Head of caudate nucleus (tissue), 42 donors: ENCODE measurements around the gene DMBX1.
A peak's percentile ranks its signal among the peaks of the same experiment; 100 is the strongest.

Experiments used
- DNase-seq, 42 donors: peaks; one replicate each; pipeline versions ENCODE4 v3.0.0 to v3.0.0-alpha.2; 2020 to 2021; ENCODE audit warnings: mixed read lengths in 7 of 42
- intact Hi-C: fragments of 100-400 bp; cut with DNase I; formaldehyde crosslinking; loops from one replicate; pipeline ENCODE4 v1.15.0; 2022

The DMBX1 gene

DNA sequence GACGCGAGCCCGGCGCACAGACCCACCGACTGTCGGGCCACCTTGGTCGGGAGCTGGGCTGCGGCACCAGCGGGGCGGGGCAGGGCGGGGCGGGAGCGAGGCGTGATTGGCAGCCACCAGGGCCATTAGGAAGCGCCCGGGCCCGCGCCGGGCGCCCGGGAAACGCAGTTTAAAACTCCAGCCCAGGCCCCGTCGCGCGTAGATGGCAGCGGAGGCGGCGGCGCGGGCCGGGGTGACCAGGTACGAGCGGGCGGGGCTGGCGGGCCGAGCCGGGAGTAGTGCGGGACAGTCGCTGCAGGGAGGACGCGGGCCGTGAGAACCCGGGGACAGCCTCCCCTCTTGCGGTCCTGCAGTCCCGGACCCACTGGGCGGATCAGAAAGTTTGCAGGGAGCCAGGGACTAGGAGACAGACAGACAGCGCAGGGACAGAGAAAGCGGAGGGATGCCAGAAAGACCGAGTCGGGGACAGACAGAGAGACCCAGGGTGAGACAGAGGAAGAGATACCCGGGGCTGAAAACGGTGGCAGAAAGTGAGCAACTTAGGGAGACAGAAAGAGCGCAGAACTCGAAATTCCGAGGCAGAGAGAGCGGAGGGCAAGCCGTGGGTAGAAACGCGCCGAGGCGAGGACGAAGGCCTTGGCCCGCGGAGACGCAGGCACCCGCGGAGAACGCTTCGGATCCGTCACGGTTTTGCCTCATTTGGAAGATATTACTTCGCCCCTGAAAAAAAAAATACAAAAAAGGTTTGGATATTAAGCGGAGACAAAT is at the start of gene DMBX1:
DMBX1 (plus strand) TSS at position 199 of the 768 bp plus-strand sequence. CDS start 17,175 bp downstream, outside the sequence.
- peak in 3 of 42 donors; percentile 14 to 46 (median 18) for DNase-seq
- intact Hi-C loops: no loop called here

DNA sequence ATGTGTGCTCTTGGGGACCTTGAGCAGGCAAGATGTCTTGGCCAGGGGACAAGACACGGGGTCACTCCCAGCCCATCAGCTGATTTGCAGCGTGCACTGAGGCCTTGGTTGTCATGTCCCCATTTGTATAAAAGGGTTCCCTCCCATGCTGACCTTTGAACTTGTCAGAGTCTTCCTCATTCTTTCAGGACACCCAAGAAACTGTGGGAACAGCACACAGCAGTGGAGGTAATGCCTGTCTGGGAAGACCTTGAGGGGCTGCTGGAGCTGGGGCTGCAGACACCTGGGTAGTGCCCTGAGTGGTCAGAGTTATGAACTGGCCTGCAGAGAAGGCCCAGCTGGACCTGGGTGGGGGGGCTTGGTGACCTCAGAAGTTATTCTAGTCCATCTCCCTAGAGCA is 49.2 kb upstream of the DMBX1 start:
- no peak for DNase-seq
- intact Hi-C loops: loop anchor here (5.0 to 10.0 kb wide), 2 partner anchors 87 to 284 kb away; no protein-coding TSS in a partner anchor

DNA sequence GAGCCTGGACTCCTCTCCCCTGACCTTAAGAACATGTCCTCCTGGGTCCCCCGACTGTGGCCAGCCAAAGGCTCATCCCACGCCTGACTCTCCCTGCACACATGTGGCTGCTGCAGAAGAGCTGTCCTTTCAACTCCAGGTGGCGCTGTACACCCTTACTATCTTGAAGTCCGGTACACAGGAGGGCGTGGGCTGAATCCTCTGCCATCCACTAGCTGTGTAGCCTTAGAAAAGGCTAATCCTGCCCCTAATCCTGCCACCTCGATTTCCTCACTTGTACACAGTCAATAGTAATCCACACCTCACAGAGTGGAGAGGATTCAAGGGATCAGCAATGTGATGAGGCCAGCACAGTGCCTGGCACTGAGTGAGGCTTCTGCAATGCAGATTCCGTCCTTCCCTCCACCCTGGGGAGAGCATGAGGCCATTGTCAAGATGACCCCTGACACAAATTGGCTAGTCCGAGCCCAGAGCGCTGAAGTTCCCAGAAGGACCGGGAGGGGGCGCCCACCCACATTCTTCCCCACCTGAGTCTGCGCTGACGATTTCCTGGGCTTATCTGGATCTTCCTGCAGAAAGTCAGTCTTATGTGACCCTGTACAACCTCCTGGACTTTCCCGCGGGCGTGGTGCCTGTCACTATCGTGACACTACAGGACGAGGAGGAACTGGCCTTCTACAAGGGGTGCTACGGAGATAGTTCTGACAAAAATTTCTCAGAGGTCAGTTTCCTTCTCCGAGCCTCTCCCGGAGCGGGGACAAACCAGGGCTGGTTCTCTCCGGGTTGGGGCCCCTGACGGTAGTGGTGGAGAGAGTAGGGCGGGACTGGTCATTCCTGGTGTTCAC is 47.1 kb upstream of the DMBX1 start:
- peak; percentile 30 to 88 (median 72) for DNase-seq

DNA sequence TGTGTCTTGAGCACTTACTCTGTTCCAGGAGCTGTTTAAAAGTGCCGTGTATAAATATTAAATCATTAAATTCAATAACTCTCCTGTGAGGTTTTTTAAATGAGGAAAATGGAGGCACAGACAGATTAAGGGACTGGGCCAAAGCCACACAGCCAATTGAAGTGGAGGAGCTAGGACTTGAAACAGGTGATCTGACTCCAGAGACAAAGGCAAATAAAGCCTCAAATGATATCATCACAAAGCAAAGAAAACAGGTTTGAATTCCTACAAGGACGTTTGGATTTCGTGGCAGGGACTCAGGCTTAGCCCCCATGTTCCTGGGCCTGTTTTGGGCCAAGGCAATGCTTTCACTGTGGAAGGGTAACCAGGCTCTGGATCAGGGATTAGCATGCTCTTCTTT is 45.2 kb upstream of the DMBX1 start:
- DNase-seq: no peak
- intact Hi-C loops: loop anchor here (5.0 to 10.0 kb wide), 2 partner anchors 83 to 280 kb away; no protein-coding TSS in a partner anchor

More for the DNA sequence above, 47.1 kb upstream of the DMBX1 start:
- intact Hi-C loops: loop anchor here (5.0 to 10.0 kb wide), 2 partner anchors 85 to 282 kb away; no protein-coding TSS in a partner anchor

DNA sequence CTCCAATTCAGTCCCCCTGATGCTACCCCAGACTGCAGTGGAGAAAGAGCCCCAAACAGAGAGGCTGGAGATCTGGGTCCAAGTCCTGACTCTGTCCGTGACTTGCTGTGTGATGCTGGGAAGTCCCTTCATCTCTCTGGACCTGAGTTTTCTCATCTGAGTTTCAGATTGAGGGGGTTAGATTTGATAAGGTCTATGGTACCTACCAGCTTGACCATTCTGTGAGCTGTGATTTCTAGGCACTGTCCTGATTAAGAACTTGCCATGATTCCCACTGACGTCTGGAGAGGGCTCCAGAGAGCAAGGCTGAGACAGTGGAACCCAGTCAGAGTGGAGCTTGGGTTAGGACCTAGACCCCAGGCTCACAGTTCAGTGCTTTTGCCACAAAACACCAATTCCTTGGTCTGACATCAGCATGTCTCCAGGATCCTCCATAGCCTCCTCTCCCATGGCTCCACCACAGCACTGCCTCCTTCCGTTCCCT is 43.8 kb upstream of the DMBX1 start:
- intact Hi-C loops: loop anchor here (10.0 kb wide), 1 partner anchor 279 kb away; no protein-coding TSS in a partner anchor
- no peak for DNase-seq

DNA sequence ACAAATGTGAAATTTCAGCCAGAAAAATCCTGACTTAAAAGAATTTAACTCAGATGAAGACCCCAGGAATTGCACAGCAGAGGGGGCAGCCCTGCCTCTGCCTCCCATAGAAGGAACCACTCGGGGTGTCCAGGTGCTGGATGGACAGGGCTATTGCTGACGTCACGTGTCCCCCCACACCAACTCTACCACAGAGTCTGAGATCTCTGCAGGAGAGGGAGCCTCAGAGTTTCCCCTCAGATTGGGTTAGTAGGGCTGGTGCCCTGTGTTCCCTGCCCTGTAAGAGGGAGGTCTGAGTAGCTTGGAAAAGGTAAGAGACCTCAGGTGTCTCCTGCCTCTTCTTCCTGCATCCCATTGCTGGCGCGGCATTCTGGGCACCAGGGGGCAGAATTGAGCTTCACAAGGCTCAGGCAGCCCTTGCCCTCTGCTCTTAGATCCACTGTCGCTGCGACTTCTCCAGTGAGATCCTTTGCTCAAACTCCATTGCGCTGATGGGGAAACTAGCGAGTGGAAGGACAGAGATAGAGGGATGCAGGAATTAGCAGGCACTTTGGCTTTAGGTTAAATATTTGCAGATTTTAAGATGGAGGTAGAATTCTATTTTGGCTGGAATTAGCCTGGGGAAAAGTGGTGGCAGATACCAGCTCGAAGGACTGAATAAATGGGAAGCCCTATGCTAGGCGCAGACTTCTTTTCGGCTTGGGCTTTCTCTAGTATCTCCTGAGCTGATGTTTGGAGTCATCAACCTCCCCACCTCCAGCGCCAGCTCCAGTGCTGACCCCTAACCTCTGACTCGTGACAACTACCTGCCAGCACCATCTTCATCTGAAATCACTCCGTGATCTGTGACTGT is 42.8 kb upstream of the DMBX1 start:
- DNase-seq: peak; percentile 73 to 92 (median 87)
- intact Hi-C loops: loop anchor here (10.0 kb wide), 1 partner anchor 278 kb away; no protein-coding TSS in a partner anchor

DNA sequence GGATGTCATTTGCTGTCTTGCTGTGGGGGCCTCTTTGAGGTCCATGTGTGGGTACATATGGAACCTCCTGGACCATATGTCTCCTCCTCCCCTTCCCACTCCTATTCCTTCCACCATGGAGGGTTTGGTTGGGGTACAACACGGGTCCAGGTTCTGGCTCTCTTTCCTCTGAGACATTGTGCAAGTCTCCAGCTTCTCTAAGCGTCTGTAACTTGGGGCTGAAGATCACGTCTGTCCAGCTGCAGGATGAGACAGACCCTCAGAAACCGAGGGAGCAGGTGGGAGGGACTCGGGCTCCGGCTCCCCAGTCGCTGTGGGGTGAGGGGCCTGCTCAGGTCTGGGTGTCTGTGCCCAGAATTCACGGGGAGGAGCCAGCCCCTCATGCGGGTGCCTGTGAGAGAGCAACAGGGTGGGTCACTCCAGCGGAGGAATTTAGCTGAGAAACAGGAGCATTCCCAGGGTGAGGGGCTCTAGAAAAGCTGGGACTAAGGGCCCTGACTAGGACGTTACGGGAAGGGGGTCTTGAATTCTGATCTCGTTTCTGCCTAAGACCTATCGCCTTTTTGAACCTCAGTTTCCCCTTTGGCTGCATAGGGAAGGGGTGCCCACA is 42.0 kb upstream of the DMBX1 start:
- no peak for DNase-seq
- intact Hi-C loops: loop anchor here (10.0 kb wide), 1 partner anchor 277 kb away; no protein-coding TSS in a partner anchor

DNA sequence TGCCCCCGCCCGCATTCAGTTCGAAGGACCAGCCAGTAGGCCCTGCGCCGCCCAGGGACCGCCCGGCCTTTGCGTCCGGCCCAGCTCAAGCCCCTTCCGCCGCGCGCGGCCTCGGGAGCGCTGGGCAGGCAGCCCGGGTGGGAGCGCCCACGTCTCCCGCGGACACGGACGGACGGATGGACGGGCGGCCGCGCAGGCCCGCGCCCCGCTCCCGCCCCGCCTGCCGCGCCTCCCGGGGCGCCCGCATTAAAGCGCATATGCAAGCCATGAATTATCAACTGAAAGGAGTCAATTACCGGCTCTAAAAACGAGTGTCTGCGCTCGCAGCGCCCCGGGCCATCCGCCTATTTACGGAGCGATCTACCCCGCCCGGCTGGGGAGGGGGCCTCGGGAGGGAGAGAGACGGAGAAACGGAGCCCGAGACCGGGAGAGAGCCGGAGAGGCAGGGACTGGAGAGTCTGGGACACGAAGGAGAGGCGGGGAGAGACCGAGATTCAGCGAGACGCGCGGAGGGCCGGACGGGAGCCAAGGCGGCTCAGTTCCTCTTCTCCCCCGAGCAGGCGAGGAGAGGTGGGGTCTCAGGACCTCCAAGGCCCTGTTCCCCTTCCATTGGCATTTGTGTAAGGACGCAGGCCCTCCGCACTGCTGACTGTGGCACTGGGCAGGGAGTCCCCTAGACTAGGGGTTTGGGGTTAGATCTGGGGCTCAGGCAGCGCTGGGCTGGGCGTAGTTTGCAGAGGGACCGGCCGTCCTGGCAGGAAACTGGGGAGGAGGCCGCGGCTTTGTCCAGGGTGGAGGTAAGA is 41.3 kb upstream of the DMBX1 start:
- intact Hi-C loops: loop anchor here (10.0 kb wide), 1 partner anchor 276 kb away; no protein-coding TSS in a partner anchor
- DNase-seq: no peak

DNA sequence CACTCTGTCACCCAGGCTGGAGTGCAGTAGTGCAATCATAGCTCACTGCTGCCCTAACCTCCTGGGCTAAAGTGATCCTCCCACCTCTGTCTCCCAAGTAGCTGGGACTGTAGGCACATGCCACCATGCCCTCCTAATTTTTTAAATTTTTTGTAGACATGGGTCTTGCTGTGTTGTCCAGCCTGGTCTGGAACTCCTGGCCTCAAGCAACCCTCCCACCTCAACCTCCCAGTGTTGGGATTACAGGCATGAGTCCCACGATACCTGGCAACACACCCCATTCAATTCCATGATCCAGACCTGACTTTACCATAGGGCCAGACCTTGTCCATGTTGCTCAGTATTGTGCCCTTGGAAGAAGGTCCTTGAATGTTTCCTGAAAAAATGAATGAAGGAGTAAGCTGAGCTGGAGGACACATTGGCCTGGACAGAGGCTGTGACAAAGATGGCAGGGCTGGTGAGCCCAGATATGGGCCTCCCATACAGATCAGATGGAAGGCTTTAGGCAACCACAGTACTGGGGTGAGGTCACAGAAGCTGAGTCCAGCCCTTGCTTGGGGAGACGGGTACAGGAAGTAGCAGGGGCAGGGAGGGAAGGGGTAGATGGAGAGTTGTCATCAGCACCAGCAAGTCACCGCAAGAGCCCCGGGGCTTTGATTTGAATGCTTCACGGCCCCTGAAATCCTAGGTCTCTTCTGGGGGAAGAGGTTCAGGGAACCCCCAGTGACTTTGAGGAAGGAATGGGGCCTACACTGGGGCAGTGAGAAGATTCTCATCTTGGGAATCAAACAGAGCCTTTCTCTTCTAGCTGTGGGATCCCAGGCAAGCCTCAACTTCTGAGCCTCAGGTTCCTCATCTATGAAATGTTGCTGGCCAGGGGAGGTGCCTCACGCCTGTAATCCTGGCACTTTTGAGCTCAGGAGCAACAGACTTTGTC is 40.1 kb upstream of the DMBX1 start:
- no peak for DNase-seq
- intact Hi-C loops: loop anchor here (10.0 kb wide), 1 partner anchor 275 kb away; no protein-coding TSS in a partner anchor

DNA sequence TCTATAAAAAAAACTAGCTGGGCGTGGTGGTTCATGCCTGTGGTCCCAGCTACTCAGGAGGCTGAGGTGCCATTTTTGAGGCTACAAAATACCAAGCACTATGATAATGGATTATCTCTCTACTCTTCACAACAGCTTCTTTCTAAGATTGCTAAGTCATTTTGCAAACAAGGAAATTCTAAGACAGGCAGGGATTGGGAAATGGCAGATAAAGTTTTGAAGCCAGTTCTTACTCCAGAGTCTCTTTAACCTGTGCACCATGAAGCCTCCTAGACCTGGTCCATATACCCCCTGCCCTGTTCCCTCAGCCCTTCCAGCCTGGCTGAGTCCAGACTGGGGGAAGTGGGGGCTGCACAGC is 39.5 kb upstream of the DMBX1 start:
- no peak for DNase-seq
- intact Hi-C loops: no loop called here

DNA sequence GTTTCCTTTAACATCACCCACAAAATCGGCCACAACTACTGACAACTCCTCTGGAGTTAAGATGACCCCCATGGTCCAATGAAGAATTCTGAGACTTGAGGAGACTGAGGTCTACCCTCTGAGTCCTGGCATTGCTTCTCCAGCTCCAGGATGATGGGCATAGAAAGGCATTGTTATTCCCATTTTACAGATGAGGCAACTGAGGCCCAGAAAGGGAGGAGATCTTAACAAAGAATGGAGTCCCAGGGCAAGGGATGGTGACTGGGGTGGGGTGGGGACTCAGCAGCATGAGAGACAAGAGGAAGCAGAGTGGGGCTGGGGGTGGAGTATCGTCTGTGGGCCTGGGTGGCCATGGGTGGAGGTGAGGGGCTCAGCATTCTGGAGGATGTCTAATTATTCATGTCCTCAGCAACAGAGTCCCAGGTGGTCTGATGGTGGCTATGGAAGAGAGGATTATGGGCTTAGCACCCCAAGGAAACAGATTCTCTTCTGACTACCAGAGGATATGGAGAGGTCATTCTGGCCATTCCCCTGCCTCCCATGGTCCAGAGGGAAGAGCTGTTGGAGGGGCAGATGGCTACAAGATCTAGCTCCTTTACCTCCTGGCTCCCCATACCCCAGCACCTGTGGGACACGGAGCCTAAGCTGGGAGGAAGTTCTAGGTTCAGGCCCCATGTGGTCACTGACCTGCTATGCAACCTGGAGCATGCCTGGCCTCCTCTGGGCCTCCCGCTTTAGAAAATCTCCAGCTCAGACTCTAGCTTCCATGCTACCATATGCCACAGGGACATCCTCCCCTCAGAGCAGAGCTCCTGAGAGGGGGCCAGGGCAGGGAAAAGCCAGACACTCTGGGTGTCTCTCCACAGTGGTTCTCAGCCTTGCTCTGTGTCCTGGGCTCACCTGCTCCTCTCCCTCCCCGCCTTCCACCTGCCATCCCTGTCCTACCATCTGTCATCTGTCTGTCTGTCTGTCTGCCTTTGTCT is 37.4 kb upstream of the DMBX1 start:
- intact Hi-C loops: no loop called here
- DNase-seq: no peak

DNA sequence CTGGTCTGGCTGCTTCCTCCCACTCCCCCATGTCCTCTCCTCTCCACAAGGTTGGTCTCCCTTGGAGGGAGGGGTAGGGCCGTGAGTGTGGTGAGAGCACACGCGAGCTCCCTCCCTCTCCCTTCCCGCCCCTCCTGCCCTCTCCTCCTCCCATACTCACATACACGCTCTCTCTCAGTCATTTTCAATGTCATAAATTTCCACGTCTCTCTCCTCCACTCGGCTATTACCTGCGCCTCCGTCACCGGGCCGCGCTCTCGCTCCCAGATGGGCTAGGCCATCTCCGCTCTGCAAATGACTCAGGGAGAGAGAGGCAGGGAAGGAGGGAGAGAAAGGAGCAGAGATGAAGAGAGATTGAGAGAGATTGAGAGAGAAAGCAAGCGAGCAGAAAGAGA is 36.7 kb upstream of the DMBX1 start:
- intact Hi-C loops: no loop called here
- peak in 24 of 42 donors; percentile 12 to 65 (median 29) for DNase-seq

DNA sequence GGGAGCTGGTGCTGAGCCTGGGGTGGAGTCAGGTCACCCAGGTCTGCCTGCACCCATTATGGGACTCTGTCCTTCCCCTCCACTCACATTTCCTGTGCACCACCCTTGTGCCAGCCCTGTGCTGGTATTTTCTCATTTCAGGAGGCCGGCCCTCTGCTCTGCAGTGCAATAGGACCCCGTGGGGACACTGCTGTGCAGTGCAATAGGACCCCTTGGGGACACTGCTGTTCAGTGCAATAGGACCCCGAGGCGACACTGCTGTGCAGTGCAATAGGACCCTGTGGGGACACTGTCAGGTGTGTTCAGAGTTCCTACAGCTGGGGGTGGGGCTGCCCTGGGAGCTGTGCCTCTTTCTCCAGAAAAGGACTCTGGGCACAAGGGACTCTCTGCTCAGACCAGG is 36.2 kb upstream of the DMBX1 start:
- DNase-seq: no peak

DNA sequence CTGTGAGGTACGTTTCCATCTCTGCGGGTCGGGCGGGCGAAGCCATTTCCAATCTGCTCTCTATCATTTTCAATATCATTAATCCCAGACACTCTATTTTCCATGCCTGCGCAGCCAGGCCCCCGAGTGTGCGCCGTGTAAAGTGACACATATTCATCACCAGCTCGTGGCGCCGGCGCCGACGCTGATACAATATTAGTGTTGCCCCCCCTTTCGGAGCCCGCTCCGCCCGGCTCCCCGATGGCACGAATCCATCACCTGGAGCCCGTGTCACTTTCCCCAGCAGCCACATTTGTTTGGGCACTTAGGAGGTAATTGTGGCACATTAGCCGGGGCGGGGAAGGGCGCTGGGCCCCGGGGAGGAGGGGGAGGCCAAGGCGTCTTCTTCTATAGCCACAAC is 33.7 kb upstream of the DMBX1 start:
- intact Hi-C loops: no loop called here

More for the DNA sequence above, 36.2 kb upstream of the DMBX1 start:
- intact Hi-C loops: no loop called here

DNA sequence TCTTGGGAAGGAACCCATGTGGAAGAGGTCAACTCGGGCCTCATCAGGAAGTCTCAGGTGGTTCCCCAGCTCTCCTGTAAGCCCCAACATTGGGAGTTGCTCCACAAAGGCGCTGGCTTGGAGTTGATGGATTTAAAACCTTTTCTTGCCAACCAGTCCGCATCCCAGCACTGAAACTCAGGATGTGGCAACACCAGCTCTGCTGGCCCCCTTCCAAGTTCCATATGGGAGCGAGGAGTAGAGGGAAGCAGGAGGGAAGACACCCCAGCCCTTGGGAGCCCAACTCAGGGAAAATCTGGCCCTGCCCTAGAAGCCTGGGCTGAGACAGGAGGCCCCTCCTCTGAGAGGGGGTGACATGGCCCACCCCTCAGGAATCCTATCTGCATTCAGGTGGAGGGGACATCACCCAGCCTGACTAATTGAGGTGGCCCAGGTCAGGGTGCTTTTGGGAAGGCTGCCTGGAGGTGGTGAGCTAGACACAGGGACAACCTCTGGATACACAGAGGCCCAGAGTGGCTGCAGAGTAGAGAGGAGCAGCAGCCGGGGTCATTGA is 33.1 kb upstream of the DMBX1 start:
- no peak for DNase-seq
- intact Hi-C loops: no loop called here

More for the DNA sequence above, 33.7 kb upstream of the DMBX1 start:
- no peak for DNase-seq
